ENCODE results near the gene C19orf18.

C19orf18 gene

DNA sequence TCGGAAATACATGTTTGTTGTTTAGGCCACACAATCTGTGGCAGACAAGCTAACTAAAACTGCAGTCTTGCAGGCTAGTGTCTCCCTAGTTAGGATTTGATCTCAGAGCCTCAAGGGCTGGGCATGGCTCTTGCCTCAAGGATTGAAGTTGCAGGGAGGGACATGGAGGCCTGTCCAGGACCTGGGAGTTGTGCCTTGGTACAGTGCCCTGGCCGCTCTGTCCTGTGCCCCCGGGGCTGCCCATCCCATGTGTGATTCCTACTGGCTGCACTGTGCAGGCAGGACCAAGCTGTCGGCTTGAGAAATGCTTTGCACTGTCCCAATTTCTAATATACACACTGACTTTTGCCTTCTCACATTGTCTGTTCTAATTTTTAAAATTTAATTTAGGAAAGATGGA is 19.3 kb downstream of the C19orf18 start:
- ChIA-PET CTCF (no interaction called here), POLR2A (no interaction called here)
- no peak for DNase-seq (ENCODE audit: extremely low spot score)
- TF ChIP-seq FOXA1 (IDR thresholded peaks at IDR 0.05) = no peak
- no peak for TF ChIP-seq SP1 (IDR thresholded peaks at IDR 0.05)
- no peak for TF ChIP-seq BHLHE40 (IDR thresholded peaks at IDR 0.05; ENCODE audit: borderline replicate concordance)
- no peak for TF ChIP-seq HDGF (IDR thresholded peaks at IDR 0.05; ENCODE audit: borderline replicate concordance)
- no peak for TF ChIP-seq CTBP1 (IDR thresholded peaks at IDR 0.05; ENCODE audit: borderline replicate concordance)
- TF ChIP-seq NFRKB (IDR thresholded peaks at IDR 0.05) = no peak
- TF ChIP-seq LEF1 (IDR thresholded peaks at IDR 0.05; ENCODE audit: borderline replicate concordance) = no peak
- TF ChIP-seq, protein P1, sequence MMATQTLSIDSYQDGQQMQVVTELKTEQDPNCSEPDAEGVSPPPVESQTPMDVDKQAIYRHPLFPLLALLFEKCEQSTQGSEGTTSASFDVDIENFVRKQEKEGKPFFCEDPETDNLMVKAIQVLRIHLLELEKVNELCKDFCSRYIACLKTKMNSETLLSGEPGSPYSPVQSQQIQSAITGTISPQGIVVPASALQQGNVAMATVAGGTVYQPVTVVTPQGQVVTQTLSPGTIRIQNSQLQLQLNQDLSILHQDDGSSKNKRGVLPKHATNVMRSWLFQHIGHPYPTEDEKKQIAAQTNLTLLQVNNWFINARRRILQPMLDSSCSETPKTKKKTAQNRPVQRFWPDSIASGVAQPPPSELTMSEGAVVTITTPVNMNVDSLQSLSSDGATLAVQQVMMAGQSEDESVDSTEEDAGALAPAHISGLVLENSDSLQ (IDR thresholded peaks at IDR 0.05) = no peak
- no peak for TF ChIP-seq ARNT (IDR thresholded peaks at IDR 0.05)
- TF ChIP-seq FOXK2 (IDR thresholded peaks at IDR 0.05) = no peak
- TF ChIP-seq TARDBP (IDR thresholded peaks at IDR 0.05) = no peak

DNA sequence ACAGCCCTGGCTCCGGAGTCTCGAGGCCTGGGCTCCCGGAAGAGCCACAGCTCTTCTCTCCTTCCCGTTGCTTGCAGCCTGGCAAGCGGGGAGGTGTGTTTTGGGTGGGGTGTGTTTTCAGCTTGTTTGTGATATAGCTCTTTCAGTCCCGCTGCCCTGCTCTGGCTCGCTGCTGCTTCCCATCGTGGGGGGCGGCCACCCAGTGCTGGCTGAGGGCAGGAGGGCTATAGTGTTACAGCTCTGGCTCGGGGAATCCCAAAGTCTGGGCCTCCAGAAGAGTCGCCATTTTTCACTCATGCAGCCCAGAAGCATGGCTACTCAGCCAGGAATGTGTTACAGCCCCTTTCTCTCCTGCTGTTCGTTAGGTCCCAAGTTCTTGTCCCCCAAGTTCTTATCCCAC is 24.6 kb downstream of the C19orf18 start:
- ChIA-PET CTCF (no interaction called here), POLR2A (no interaction called here)
- DNase-seq (ENCODE audit: extremely low spot score) = no peak
- TF ChIP-seq FOXA1 (IDR thresholded peaks at IDR 0.05) = no peak
- TF ChIP-seq FOXM1 (IDR thresholded peaks at IDR 0.05; ENCODE audit: borderline replicate concordance) = no peak
- TF ChIP-seq FOXK2 (IDR thresholded peaks at IDR 0.05) = no peak
- TF ChIP-seq HDGF (IDR thresholded peaks at IDR 0.05; ENCODE audit: borderline replicate concordance) = no peak
- TF ChIP-seq, protein P1 (IDR thresholded peaks at IDR 0.05) = no peak
- TF ChIP-seq ZNF384 (IDR thresholded peaks at IDR 0.05) = no peak
- no peak for TF ChIP-seq LEF1 (IDR thresholded peaks at IDR 0.05; ENCODE audit: borderline replicate concordance)
- no peak for TF ChIP-seq L3MBTL2 (conservative IDR thresholded peaks at IDR 0.05)
- no peak for TF ChIP-seq TARDBP (IDR thresholded peaks at IDR 0.05)
- no peak for TF ChIP-seq BHLHE40 (IDR thresholded peaks at IDR 0.05; ENCODE audit: borderline replicate concordance)
- no peak for TF ChIP-seq ARNT (IDR thresholded peaks at IDR 0.05)
- TF ChIP-seq ELF4 (IDR thresholded peaks at IDR 0.05) = no peak
- TF ChIP-seq NFRKB (IDR thresholded peaks at IDR 0.05) = no peak

DNA sequence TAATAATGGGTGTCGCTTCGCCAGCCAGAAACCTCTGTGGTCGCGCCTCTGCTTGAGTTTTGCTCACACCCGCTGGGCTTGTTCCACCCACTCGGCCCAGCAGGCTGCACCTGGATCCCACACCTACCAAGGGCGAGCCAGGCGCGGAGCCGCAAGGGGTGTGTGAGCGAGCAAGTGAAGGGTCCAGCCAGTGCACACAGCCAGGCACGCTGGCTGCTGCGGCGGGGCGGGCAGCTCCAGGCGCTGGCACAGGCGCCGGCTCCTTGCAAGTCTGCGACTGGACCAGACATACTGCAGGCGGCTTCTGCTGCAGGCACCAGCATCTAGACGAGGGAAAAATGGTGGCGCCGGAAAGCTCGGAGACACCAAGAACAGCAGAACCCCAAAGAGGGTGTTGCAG is 25.0 kb downstream of the C19orf18 start:
- ChIA-PET POLR2A (no interaction called here), CTCF (no interaction called here)
- no peak for TF ChIP-seq ARNT (IDR thresholded peaks at IDR 0.05)
- TF ChIP-seq FOXM1 (IDR thresholded peaks at IDR 0.05; ENCODE audit: borderline replicate concordance) = no peak
- no peak for DNase-seq (ENCODE audit: extremely low spot score)

DNA sequence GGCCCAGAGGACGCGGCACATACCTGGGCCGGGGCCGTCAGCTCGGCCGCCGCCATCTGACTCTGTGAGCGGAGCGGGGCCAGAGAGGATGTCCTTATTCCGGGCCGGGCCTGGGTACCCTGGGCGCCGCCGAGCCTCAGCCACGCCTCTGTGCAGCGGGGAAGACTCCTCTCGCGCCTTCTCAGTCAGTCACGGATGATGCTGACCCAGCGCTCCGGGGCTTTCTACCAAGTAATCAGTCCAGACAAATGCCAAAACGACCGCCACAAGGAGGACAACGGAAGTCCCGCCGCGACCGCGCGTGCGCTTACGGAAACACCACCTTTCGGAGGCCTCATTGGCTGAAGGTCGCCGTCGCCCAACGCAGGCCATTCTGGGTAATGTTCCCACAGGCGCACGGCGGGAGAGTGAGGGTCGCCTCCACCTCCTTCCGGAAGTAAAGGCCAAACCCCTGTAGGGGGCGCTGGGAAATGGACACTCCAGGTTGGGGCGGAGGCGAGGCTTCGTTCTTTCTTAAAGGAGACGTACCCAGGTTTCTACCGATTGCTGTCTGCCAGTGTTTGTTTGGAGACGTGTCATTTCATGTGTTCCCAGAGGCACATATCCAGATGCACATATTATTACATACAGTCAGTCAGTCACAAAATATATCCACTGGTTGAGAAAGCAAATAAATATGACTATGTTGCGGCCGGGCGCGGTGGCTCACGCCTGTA is 26.8 kb downstream of the C19orf18 start, which contains the start of gene ZNF256:
Gene ZNF256, minus strand, starts transcription at position 288 of the 716 bp plus-strand sequence. Its CDS starts 232 bp downstream, at position 56.
- peak; percentile 87 for DNase-seq (ENCODE audit: extremely low spot score)
- POLR2A ChIA-PET = no interaction called here
- TF ChIP-seq LEF1 (IDR thresholded peaks at IDR 0.05; ENCODE audit: borderline replicate concordance) (no peak), ZNF384 (IDR thresholded peaks at IDR 0.05) (no peak), TARDBP (IDR thresholded peaks at IDR 0.05) (no peak), ELF4 (IDR thresholded peaks at IDR 0.05) (peak; percentile 49; the same call in 1 of the 2 replicates), FOXM1 (IDR thresholded peaks at IDR 0.05; ENCODE audit: borderline replicate concordance) (no peak), SUZ12 (IDR thresholded peaks at IDR 0.05) (no peak), L3MBTL2 (conservative IDR thresholded peaks at IDR 0.05) (peak; percentile 89), SP1 (IDR thresholded peaks at IDR 0.05) (no peak)
- TF ChIP-seq, protein P1 (IDR thresholded peaks at IDR 0.05) = no peak
- CTCF ChIA-PET = no interaction called here

DNA sequence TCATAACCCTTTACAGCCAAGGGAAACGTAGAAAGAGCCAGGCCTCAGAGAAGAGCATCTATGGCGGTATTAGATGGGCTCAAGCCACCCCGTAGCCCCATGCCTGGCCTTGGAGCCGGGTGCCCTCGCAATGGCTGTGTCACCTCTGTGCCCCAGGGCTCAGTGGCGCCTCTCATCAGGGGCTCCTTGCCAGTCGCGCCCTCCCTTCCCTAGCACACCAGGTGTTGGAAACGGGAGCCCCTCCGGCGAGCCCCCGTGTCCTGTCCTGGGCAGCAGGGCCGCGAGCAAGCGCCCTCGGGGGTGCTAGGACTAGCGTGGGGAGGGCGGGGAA is 27.3 kb downstream of the C19orf18 start:
- ChIA-PET CTCF (no interaction called here), POLR2A (no interaction called here)
- no peak for TF ChIP-seq ZNF384 (IDR thresholded peaks at IDR 0.05)
- no peak for TF ChIP-seq CTBP1 (IDR thresholded peaks at IDR 0.05; ENCODE audit: borderline replicate concordance)
- no peak for TF ChIP-seq TARDBP (IDR thresholded peaks at IDR 0.05)
- TF ChIP-seq L3MBTL2 (conservative IDR thresholded peaks at IDR 0.05) = no peak
- TF ChIP-seq SUZ12 (IDR thresholded peaks at IDR 0.05) = no peak
- no peak for TF ChIP-seq ELF4 (IDR thresholded peaks at IDR 0.05)
- TF ChIP-seq SP1 (IDR thresholded peaks at IDR 0.05) = no peak
- TF ChIP-seq, protein P1 (IDR thresholded peaks at IDR 0.05) = no peak
- TF ChIP-seq HDGF (IDR thresholded peaks at IDR 0.05; ENCODE audit: borderline replicate concordance) = no peak
- no peak for TF ChIP-seq BHLHE40 (IDR thresholded peaks at IDR 0.05; ENCODE audit: borderline replicate concordance)
- no peak for TF ChIP-seq FOXA1 (IDR thresholded peaks at IDR 0.05)
- no peak for TF ChIP-seq ARNT (IDR thresholded peaks at IDR 0.05)
- TF ChIP-seq NFRKB (IDR thresholded peaks at IDR 0.05) = no peak
- TF ChIP-seq FOXM1 (IDR thresholded peaks at IDR 0.05; ENCODE audit: borderline replicate concordance) = no peak
- TF ChIP-seq LEF1 (IDR thresholded peaks at IDR 0.05; ENCODE audit: borderline replicate concordance) = no peak
- TF ChIP-seq FOXK2 (IDR thresholded peaks at IDR 0.05) = no peak
- DNase-seq (ENCODE audit: extremely low spot score) = no peak

DNA sequence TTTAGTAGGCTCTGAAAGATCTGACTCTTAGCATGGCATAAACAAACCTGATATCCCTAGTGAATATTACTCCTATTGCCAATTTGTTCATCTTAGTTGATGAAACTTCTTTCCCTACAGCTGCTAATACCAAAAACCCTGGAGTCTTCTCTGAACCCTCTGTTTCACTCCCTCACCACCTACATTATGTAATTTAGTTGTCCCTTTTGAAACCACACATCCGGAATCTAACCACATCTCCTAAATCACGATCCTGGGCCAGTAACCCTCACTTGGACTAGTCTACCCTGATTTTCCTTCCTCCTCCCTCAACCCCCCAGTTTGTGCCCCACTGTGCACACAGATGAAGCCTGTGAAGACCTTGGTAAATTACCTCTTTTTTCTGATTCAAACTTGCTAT is 28.0 kb downstream of the C19orf18 start:
- ChIA-PET CTCF (no interaction called here), POLR2A (interaction anchor here (0.6 kb wide), 1 partner anchor 237 kb away, joined by 3 read pairs; the partner anchor contains the start of gene ZNF274)
- no peak for DNase-seq (ENCODE audit: extremely low spot score)
- TF ChIP-seq HDGF (IDR thresholded peaks at IDR 0.05; ENCODE audit: borderline replicate concordance) = no peak
- no peak for TF ChIP-seq NFRKB (IDR thresholded peaks at IDR 0.05)
- TF ChIP-seq SP1 (IDR thresholded peaks at IDR 0.05) = no peak
- TF ChIP-seq CTBP1 (IDR thresholded peaks at IDR 0.05; ENCODE audit: borderline replicate concordance) = no peak
- no peak for TF ChIP-seq ZNF384 (IDR thresholded peaks at IDR 0.05)
- TF ChIP-seq TARDBP (IDR thresholded peaks at IDR 0.05) = no peak
- TF ChIP-seq, protein P1 (IDR thresholded peaks at IDR 0.05) = no peak
